SW 1271 (cell line): ENCODE measurements around the gene MATCAP1.
A peak's percentile ranks its signal among the peaks of the same experiment; 100 is the strongest.

Experiments used
- DNase-seq, 2 experiments: peaks; one replicate each; lab custom pipeline; 2025; lab: John Stamatoyannopoulos, UW

The MATCAP1 gene

DNA sequence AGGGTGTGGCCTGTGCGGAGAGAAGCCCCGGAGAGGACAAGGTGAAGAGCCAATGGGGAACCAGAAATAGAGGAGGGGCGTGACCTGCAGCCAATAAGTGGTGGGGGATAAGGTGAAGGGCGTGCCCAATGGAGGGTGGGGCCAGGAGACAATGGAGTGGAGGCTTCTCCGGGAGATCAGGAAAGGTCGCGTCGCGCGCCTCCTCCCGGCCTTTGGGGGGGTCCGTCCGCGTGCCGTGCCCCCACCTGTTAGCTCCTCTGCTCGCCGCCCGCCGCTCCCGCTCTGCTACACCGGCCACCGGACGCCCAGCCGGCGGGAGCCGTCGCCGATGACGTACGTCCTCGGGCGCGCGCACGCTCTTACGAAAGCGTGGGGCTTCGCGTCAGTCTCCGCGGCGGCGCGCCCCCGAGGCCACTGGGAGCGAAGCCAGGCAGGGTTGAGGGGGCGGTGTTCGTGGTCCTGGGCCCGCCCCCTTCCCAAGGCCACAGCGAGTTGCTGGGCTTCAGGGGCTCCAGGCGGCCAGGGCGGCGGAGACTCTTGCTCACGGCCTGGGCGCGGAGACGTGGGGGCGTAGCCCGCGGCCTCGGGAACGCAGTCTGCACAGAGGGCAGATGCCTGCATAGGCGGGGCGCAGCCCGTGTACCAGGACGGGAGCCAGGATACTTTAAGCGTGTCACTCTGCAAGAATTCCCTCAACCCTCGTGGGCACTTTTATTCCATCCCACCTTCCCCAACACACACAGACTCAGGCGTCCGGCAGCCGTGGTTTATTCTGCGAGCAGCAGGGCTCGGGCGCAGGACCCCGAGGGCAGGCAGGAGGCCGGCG is at the start of gene MATCAP1:
TSS of gene MATCAP1 (minus strand) at position 337 of the 826 bp plus-strand sequence. CDS start 3,353 bp downstream, outside the sequence.
- DNase-seq: peak; percentile 90 to 98

- no peak for DNase-seq
These were observed 47.3 kb upstream of the MATCAP1 start for GRCh38 chr16:67230809-67231660.

DNA sequence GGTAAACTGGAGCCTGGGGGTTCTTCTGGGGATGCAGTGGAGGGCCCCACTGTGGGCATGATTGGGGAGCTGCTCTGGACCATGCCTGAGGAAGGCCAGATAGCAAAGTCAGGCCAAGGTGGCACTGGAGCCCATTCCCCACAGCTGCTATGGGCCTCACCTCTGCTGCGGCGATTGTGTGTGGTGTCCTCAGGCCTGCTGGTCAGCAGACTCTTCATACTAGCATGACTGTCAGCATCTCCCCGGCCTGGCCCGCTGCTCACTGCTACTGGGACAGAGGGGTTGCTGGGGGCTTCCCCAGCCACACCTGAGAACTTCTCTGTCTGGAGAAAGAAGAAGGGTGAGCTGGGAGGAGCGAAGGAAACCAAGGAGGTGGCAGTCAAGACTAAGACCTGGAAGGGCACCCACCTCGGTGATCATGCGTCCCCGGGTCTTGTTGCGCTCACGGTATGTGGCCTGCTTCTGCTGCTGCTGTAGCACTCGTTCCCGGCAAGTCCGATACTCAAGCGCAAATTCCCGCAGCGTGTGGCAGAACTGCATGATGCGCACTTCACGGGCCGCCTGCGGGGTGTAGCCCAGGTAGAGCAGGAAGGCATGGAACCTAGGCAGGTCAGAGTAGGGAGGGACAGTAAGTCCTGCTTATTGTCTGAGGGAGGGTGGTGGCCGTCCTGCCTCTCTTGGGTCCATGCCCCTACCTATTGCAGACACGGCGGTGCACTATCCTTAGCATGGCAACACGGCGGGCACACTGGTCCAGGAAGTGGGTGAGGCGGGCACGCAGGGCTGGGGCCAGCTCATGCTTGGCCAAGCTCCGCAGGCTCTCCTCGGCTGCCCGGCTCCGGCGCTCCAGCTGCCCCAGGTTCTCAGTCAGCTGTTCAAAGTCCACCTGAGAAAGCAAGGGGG is 46.4 kb upstream of the MATCAP1 start:
- no peak for DNase-seq

DNA sequence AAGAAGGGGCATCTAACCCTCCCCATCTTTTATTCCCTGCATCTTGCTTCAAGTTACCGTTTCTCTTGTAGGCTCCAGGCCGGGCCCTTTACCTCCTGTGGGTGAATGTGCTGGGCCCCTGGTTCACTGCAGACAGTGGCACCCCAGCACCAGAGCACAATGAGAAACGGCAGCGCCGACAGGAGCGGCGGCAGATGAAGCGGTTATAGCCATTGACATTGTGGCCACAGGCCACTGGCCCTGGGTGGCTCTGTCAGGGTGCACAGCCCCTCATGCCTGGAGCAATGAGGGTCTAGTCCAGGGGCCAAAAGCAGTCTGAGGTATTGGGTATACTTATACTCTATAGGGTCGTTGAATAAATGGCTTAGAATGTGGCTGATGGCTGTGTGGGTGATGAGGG is 45.1 kb upstream of the MATCAP1 start:
- no peak for DNase-seq

DNA sequence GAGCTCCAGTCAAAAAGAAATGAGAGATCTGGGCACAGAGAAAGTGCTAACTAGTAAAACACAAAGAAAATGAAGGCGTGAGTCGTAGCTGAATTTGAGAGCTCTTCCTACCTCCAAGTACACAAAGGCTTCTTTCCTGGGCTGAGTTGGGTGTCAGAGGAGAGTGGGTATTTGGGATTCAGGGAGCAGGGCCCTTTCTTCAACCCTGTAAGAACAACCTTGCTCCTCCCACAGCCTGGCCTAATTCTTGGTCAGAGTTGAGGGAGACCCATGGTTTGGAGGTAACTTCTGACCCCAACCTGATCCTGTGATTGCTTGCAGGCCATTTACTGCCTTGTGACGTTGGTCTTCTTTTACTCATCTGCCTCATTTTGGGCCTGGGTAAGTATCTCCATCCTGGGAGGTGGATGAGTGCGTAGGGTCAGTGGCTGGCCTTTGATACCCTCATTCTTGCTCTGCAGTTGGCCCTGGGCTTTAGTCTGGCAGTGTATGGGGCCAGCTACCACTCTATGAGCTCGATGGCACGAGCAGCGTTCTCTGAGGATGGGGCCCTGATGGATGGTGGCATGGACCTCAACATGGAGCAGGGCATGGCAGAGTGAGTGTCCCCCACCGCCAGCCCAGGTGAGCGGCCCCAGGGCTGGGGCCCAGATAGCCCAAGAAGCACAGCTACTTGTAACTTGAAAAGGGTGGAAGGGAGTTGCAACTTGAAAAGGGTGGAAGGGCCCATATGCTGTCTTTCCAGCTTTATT is 44.4 kb upstream of the MATCAP1 start:
- DNase-seq: no peak

- no peak for DNase-seq
These were observed 43.8 kb upstream of the MATCAP1 start for GRCh38 chr16:67227567-67227921.

DNA sequence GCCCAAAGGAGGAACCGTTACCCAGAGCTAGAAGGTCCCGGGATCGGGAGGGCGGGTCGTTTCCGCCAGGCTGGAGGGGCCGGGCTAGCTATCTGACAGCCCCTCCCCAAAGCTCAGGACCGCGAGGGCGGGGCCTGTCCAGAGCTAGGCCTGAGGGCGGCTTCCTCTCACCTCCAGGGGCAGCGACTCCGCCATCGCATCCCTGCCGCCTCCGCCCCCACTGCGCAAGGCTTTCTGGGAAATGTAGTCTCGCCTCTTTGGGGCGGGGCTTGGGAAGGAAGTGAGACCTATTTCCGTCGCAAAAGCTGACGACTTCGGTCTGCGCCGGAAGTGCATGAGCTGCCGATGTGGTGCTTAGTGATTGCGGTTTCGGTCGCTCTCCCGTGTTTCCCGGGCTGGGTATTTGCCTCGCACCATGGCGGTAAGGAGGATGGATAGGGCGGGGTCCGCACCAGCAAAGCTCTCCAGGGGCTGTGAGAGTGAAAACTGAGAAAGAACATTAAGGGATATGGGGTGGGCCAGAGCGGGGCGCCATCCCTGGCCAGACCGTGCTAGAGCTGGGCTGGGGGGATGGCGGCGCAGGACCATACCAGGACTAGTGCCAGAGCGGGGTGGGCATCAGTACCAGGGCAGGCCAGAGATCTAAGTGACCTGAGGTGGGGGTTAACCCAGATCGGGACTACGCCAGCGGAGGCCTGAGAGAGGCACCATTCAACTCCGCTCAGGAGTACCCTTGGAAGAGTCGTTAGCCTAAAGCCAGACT is 43.2 kb upstream of the MATCAP1 start, which contains the start of gene TMEM208:
TSS of gene TMEM208 (plus strand) at position 327 of the 763 bp plus-strand sequence. CDS start at position 416, 89 bp downstream.
- peak; percentile 93 to 96 for DNase-seq

DNA sequence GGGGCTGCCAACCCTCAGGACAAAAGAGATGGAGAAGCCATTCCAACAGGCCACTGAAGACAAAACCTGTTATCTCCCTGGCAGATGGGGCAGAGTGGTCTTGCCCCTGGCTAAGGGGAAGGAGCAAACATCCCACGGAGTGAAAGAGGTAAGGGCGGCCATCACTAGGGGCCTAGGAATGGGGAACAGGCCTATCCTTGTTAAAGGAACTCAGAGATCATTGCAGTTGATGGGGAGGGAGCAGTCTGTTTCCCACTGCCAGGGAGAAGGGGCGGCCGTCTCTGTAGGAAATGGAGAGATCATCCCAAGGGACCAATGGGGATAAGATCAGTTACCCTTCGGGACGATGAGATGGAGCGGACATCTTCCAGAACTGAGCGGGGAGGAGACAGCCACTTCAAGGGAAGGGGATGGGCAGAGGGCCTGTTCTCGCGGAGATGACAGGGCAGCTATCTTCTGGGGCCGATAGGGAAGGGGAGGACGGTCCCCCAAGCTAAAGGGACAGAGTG is 42.6 kb upstream of the MATCAP1 start:
- DNase-seq: no peak

GRCh38 chr16:67223992-67224391 is 40.2 kb upstream of the MATCAP1 start:
- no peak for DNase-seq

- no peak for DNase-seq
These were observed 33.1 kb upstream of the MATCAP1 start for GRCh38 chr16:67216612-67217490.

- DNase-seq: no peak
These were observed 31.9 kb upstream of the MATCAP1 start for GRCh38 chr16:67215706-67216105.

GRCh38 chr16:67213197-67214019 is 29.6 kb upstream of the MATCAP1 start:
- no peak for DNase-seq

GRCh38 chr16:67212766-67213165 is 29.0 kb upstream of the MATCAP1 start:
- peak in 1 of 2 experiments; percentile 42 for DNase-seq

DNA sequence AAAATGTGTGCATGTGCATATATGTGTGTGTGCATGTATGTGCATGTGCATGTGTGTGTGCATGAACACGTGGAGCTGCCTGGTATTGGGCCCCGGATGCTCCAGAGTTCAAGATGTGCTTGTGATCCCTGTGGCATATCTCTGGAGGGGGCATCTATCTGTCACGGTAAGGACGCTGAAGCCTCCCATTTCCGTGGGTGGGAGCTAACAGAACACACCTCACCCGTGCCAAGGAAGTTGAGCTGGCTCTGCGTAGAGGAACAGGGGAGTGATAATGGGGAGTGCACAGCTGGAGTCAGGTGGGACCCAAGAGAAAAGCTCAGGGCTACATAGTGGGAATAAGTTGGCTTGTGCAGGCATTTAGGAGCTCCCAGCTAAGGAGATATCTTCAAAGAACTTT is 27.9 kb upstream of the MATCAP1 start:
- DNase-seq: no peak

DNA sequence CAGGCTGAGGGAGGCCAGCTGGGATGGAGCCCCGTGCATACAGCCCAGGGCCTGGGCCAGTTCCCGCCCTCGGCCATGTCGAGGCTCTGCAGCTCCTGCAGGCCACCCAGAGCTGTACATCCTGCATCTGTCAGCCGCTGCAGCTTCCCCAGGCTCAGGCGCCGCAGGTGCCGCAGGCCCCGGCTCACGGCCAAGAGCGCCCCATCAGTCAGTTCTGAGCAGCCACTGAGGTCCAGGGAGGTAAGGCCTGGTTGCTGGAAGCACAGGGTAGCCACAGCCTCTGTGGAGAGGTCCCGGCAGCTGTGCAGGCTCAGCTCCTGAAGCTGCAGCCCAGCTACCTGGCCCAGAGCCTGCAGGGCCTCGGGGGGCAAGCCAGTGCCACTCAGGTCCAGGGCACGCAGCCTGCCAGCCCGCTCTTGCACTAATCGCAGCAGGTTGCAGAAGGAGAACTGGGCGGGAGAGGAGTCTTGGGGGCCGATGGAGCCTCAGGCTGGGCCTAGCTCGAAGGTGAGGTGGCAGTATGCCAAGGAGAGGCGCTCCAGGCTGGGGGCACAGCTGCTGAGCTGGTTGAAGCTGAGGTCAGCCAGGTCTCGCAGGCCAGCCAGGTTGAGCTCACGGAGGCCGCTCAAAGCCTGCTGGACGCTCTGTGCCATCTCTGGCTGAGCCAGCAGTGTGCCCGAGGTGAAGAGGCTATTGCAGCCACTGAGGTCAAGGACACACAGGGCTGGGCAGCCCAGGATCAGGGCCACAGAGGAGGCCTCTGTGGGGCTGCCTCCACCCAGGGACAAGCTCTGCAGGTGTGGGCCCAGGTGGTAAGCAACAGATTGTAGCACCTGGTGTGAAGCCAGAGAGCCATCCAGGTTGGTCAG is 26.5 kb upstream of the MATCAP1 start:
- DNase-seq: no peak

DNA sequence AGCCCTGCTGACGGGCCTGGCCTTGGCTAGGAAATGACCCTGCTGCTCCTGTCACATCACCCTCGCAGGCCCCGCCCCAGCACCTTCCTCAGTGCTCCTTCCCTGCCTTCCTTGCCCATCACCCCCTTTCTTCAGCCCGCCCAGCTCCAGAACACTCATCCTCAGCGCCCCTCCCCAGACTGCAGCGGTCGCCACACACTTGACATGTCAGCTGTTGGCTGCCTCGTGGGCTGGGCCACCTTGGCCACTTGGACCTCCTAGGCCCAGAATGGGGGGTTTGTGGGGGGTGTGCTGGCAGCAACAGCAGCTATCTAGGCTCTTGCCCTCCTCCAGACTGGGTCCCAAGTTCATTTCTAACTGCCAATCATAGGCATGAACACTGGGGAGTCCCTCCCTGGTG is 25.8 kb upstream of the MATCAP1 start:
- no peak for DNase-seq
